Liver (tissue), 3 donors: ENCODE results near the gene OR2C3.

Experiments
- ATF3 ChIP-seq: IDR thresholded peaks from 2 replicates; pipeline ENCODE4 v1.6.1; 2016; ENCODE audit warnings: antibody characterized with exemption
- CTCF ChIP-seq: fragments of 150-350 bp; IDR thresholded peaks from 2 replicates; pipeline ENCODE4 v1.5.1; 2017; ENCODE audit warnings: improper control_type of control experiment, low read depth, low read length; ENCODE audit not compliant: missing input control
- GABPA ChIP-seq, 2 donors: IDR thresholded peaks in 1 of 2; conservative IDR thresholded peaks in 1 of 2; 2 replicates each; pipeline ENCODE4 v1.6.1; 2016; ENCODE audit warnings: antibody characterized with exemption in 2 of 2, mild to moderate bottlenecking in 1 of 2, moderate library complexity in 1 of 2
- JUND ChIP-seq, 2 donors: IDR thresholded peaks; 2 replicates each; pipeline ENCODE4 v1.6.1; 2016; ENCODE audit warnings: antibody characterized with exemption in 2 of 2
- MAX ChIP-seq: IDR thresholded peaks from 2 replicates; pipeline ENCODE4 v1.6.1; 2016; ENCODE audit warnings: antibody characterized with exemption
- RAD21 ChIP-seq, 2 donors: IDR thresholded peaks; 2 replicates each; pipeline ENCODE4 v1.6.1; 2016; ENCODE audit warnings: antibody characterized with exemption in 2 of 2, mild to moderate bottlenecking in 2 of 2
- REST ChIP-seq: IDR thresholded peaks from 2 replicates; pipeline ENCODE4 v1.6.1; 2016; ENCODE audit warnings: antibody characterized with exemption, mild to moderate bottlenecking
- RXRA ChIP-seq, 2 donors: IDR thresholded peaks; 2 replicates each; pipeline ENCODE4 v1.6.1; 2017 to 2018; ENCODE audit warnings: antibody characterized with exemption in 2 of 2, mild to moderate bottlenecking in 1 of 2
- SP1 ChIP-seq: IDR thresholded peaks from 2 replicates; pipeline ENCODE4 v1.6.1; 2018; ENCODE audit warnings: antibody characterized with exemption, mild to moderate bottlenecking
- TAF1 ChIP-seq: conservative IDR thresholded peaks from 2 replicates; pipeline ENCODE4 v1.6.1; 2016; ENCODE audit warnings: antibody characterized with exemption, mild to moderate bottlenecking
- YY1 ChIP-seq: IDR thresholded peaks from 2 replicates; pipeline ENCODE4 v1.6.1; 2016; ENCODE audit warnings: antibody characterized with exemption, mild to moderate bottlenecking
- ZBTB33 ChIP-seq: IDR thresholded peaks from 2 replicates; pipeline ENCODE4 v1.6.1; 2016; ENCODE audit warnings: antibody characterized with exemption
- donor health status: healthy.
- donor health status: healthy.

GRCh38 chr1:247551721-247552120 lies 15.5 kb upstream of the OR2C3 start:
- TF ChIP-seq CTCF (no peak), RAD21 (IDR thresholded peaks at IDR 0.05) (no peak), ZBTB33 (no peak), YY1 (no peak), JUND (IDR thresholded peaks at IDR 0.05) (no peak), SP1 (no peak), MAX (no peak), REST (no peak), GABPA (IDR thresholded peaks at IDR 0.05 in 1 of 2, conservative IDR thresholded peaks at IDR 0.05 in 1 of 2) (no peak), TAF1 (no peak), RXRA (IDR thresholded peaks at IDR 0.05) (no peak), ATF3 (no peak)
